Esophagus squamous epithelium (tissue), 4 donors: ENCODE measurements around the gene SLC24A3.

Source experiments
- CTCF ChIP-seq, 6 experiments: fragments of 450-650 bp in 4 of 6; fragments of 200-600 bp in 2 of 6; sonication (generic) in 2 of 6; IDR thresholded peaks; one replicate each; pipeline ENCODE4 v1.5.1; 2016 to 2019; ENCODE audit warnings: antibody characterized with exemption in 6 of 6, mild to moderate bottlenecking in 4 of 6, moderate library complexity in 4 of 6
- POLR2A ChIP-seq, 4 donors: fragments of 450-650 bp; IDR thresholded peaks; one replicate each; pipeline ENCODE4 v1.6.1; 2017; ENCODE audit warnings: antibody characterized with exemption in 4 of 4, mild to moderate bottlenecking in 4 of 4, moderate library complexity in 3 of 4

- TF ChIP-seq POLR2A (IDR thresholded peaks at IDR 0.05) (no peak), CTCF (IDR thresholded peaks at IDR 0.05) (no peak)
Observed at GRCh38 chr20:19313342-19314069, 101.1 kb downstream of the SLC24A3 start.
